ENCODE data around the gene KDM1B.

The KDM1B gene

DNA sequence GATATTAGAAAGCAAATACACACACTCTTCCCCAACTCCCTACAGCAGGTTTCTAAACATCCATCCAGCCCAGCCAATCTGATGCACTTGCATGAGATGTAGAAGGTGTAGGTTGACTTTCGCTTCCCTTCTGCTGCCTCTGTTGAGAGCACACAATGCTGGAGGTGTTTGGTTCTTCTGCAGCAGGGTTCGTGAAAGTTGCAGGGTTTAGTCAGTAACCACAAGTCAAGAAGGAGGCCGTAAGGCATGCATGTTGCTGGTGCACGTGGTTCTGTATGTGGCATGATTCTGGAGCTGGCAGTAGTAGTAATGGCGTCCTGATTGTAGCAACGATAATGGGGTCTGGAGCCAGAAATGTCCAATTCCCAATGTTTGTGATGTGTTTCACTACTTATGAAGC is 56.1 kb downstream of the KDM1B start:
- Histone ChIP-seq H3K27me3 (replicated peaks; ENCODE audit: insufficient read depth, low read length) (0 out of 2 replicates have a peak, but pooled peaks cover 5% of the 10 kb centered on the region), H3K27ac (ENCODE audit: low read length) (no peak overlapping the region), H3K9me2 (replicated peaks; ENCODE audit: insufficient read depth, low read length) (no peaks in the 10 kb centered on the region), H3K4me3 (ENCODE audit: low read length) (no peak overlapping the region), H3F3A (ENCODE audit: insufficient read depth, low read length) (peaks cover 3% of the 10 kb centered on the region; the same call in 1 of the 2 replicates), H4K20me1 (ENCODE audit: insufficient read depth, low read length) (no peaks in the 10 kb centered on the region), H2AFZ (ENCODE audit: low read length) (no peak overlapping the region), H3K36me3 (replicated peaks; ENCODE audit: insufficient read depth, low read length) (no peaks in the 10 kb centered on the region), H3K79me2 (ENCODE audit: low read length) (no peaks in the 10 kb centered on the region), H3K4me2 (ENCODE audit: low read depth, low read length) (no peak overlapping the region), H3K4me1 (ENCODE audit: low read length) (peaks cover 9% of the 10 kb centered on the region), H3K9ac (ENCODE audit: low read length) (no peak overlapping the region), H3K9me3 (replicated peaks; ENCODE audit: insufficient read depth, low read length) (no peaks in the 10 kb centered on the region)
- TF ChIP-seq EZH2phosphoT487 (IDR thresholded peaks at IDR 0.05; ENCODE audit: low read length), result no peak
- TF ChIP-seq EZH2 (optimal IDR thresholded peaks at IDR 0.05; ENCODE audit: low read depth, low read length), result no peak
- DNase-seq, result no peak

- peaks cover 9% of the 10 kb centered on the region for H3K4me1 ChIP-seq (ENCODE audit: low read length)
- H3F3A ChIP-seq (ENCODE audit: insufficient read depth, low read length), result peaks cover 3% of the 10 kb centered on the region; the same call in 1 of the 2 replicates
- no peak overlapping the region for H3K27ac ChIP-seq (ENCODE audit: low read length)
- no peak overlapping the region for H3K9ac ChIP-seq (ENCODE audit: low read length)
- H3K9me2 ChIP-seq (replicated peaks; ENCODE audit: insufficient read depth, low read length), result no peaks in the 10 kb centered on the region
- H4K20me1 ChIP-seq (ENCODE audit: insufficient read depth, low read length), result no peaks in the 10 kb centered on the region
- no peak for DNase-seq
- H3K36me3 ChIP-seq (replicated peaks; ENCODE audit: insufficient read depth, low read length), result no peaks in the 10 kb centered on the region
- no peak overlapping the region for H2AFZ ChIP-seq (ENCODE audit: low read length)
- H3K4me3 ChIP-seq (ENCODE audit: low read length), result no peak overlapping the region
- no peak overlapping the region for H3K4me2 ChIP-seq (ENCODE audit: low read depth, low read length)
- H3K27me3 ChIP-seq (replicated peaks; ENCODE audit: insufficient read depth, low read length), result 0 out of 2 replicates have a peak, but pooled peaks cover 5% of the 10 kb centered on the region
- no peaks in the 10 kb centered on the region for H3K9me3 ChIP-seq (replicated peaks; ENCODE audit: insufficient read depth, low read length)
- H3K79me2 ChIP-seq (ENCODE audit: low read length), result no peaks in the 10 kb centered on the region
- TF ChIP-seq EZH2 (optimal IDR thresholded peaks at IDR 0.05; ENCODE audit: low read depth, low read length), result no peak
- TF ChIP-seq EZH2phosphoT487 (IDR thresholded peaks at IDR 0.05; ENCODE audit: low read length), result no peak
- TF ChIP-seq CTCF (IDR thresholded peaks at IDR 0.05; ENCODE audit: low read length), result no peak
These were observed 57.0 kb downstream of the KDM1B start for GRCh38 chr6:18212231-18212630.

DNA sequence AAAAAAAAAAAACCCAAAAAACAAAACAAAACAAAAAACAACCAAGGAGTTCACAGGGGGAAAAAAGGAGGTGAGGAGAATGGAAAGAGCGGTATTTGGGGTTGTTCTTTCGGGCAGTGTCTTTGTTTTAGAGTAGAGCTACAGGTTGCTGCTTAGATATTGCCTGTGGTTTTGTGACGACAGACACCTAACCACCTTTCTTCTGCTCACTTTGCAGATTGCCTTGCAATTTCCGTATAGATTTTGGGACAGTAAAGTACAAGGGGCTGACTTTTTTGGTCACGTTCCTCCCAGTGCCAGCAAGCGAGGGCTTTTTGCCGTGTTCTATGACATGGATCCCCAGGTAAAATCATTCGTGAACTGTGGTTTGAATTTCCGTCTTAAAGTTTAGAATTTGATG is 58.2 kb downstream of the KDM1B start:
- 0 out of 2 replicates have a peak overlapping the region, but pooled peaks have one; percentile 1 for H3K4me3 ChIP-seq (ENCODE audit: low read length)
- no peak for DNase-seq
- H2AFZ ChIP-seq (ENCODE audit: low read length), result no peak overlapping the region
- no peak overlapping the region for H3K27ac ChIP-seq (ENCODE audit: low read length)
- H3K9me2 ChIP-seq (replicated peaks; ENCODE audit: insufficient read depth, low read length), result no peaks in the 10 kb centered on the region
- H3K27me3 ChIP-seq (replicated peaks; ENCODE audit: insufficient read depth, low read length), result 0 out of 2 replicates have a peak, but pooled peaks cover 5% of the 10 kb centered on the region
- TF ChIP-seq EZH2phosphoT487 (IDR thresholded peaks at IDR 0.05; ENCODE audit: low read length), result no peak
- no peak for TF ChIP-seq EZH2 (optimal IDR thresholded peaks at IDR 0.05; ENCODE audit: low read depth, low read length)
- TF ChIP-seq CTCF (IDR thresholded peaks at IDR 0.05; ENCODE audit: low read length), result no peak
- peaks cover 9% of the 10 kb centered on the region for H3K4me1 ChIP-seq (ENCODE audit: low read length)
- no peaks in the 10 kb centered on the region for H4K20me1 ChIP-seq (ENCODE audit: insufficient read depth, low read length)
- peaks cover 3% of the 10 kb centered on the region; the same call in 1 of the 2 replicates for H3F3A ChIP-seq (ENCODE audit: insufficient read depth, low read length)
- no peaks in the 10 kb centered on the region for H3K36me3 ChIP-seq (replicated peaks; ENCODE audit: insufficient read depth, low read length)
- no peak overlapping the region for H3K9ac ChIP-seq (ENCODE audit: low read length)
- no peaks in the 10 kb centered on the region for H3K9me3 ChIP-seq (replicated peaks; ENCODE audit: insufficient read depth, low read length)
- H3K79me2 ChIP-seq (ENCODE audit: low read length), result no peaks in the 10 kb centered on the region
- no peak overlapping the region for H3K4me2 ChIP-seq (ENCODE audit: low read depth, low read length)

DNA sequence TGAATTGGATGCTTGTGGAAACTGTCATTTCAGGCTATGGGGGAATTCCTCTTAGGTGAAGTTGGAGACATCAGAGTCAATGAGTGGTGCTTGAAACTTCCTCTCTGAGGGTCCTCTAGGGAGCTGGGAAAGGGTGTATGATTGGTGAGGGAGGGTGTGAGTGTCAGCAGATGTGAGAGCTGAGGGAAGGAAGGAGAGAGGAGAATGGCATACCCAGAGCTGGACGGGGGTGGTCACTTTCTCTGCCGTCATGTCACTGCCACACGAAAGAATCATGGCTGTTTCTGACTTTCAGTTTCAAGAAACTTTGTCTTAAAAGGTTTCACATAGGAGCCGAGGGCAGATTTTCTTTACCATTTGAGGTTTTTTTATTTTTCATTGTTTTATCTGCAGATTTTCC is 58.8 kb downstream of the KDM1B start:
- H3K79me2 ChIP-seq (ENCODE audit: low read length), result no peaks in the 10 kb centered on the region
- TF ChIP-seq CTCF (IDR thresholded peaks at IDR 0.05; ENCODE audit: low read length) (no peak), EZH2phosphoT487 (IDR thresholded peaks at IDR 0.05; ENCODE audit: low read length) (no peak), EZH2 (optimal IDR thresholded peaks at IDR 0.05; ENCODE audit: low read depth, low read length) (no peak)
- H3K9me3 ChIP-seq (replicated peaks; ENCODE audit: insufficient read depth, low read length), result no peaks in the 10 kb centered on the region
- H3K9ac ChIP-seq (ENCODE audit: low read length), result no peak overlapping the region
- no peaks in the 10 kb centered on the region for H3K36me3 ChIP-seq (replicated peaks; ENCODE audit: insufficient read depth, low read length)
- H3K4me3 ChIP-seq (ENCODE audit: low read length), result 0 out of 2 replicates have a peak overlapping the region, but pooled peaks have one; percentile 1
- no peak overlapping the region for H3K27ac ChIP-seq (ENCODE audit: low read length)
- no peaks in the 10 kb centered on the region for H4K20me1 ChIP-seq (ENCODE audit: insufficient read depth, low read length)
- DNase-seq, result peak; percentile 65
- H3K4me2 ChIP-seq (ENCODE audit: low read depth, low read length), result peak overlapping the region; percentile 48
- peaks cover 9% of the 10 kb centered on the region for H3K4me1 ChIP-seq (ENCODE audit: low read length)
- peaks cover 3% of the 10 kb centered on the region; the same call in 1 of the 2 replicates for H3F3A ChIP-seq (ENCODE audit: insufficient read depth, low read length)
- H3K27me3 ChIP-seq (replicated peaks; ENCODE audit: insufficient read depth, low read length), result 0 out of 2 replicates have a peak, but pooled peaks cover 5% of the 10 kb centered on the region
- H3K9me2 ChIP-seq (replicated peaks; ENCODE audit: insufficient read depth, low read length), result no peaks in the 10 kb centered on the region
- H2AFZ ChIP-seq (ENCODE audit: low read length), result no peak overlapping the region
